Measurements from ENCODE around the gene HNRNPUL1. TPM values are rescaled to one million over a fixed set of nuclear protein-coding genes. Genes with fewer than 3 reads are reported as not detected.

HNRNPUL1 gene
- total and polyA plus RNA-seq, 4 donors, result 59.5 to 156 (median 119) TPM

GRCh38 chr19:41241859-41242258, 22.3 kb upstream of the HNRNPUL1 start:
- H3K4me1 ChIP-seq (ENCODE audit: control insufficient read depth in 1 of 2, insufficient read depth in 2 of 2, low read length in 2 of 2), result no peaks in the 10 kb centered on the region
- no peak overlapping the region for H3K4me3 ChIP-seq (ENCODE audit: low read length in 2 of 2)
- H3K27me3 ChIP-seq (ENCODE audit: control insufficient read depth in 1 of 2, insufficient read depth in 2 of 2, low read length in 1 of 2), result no peaks in the 10 kb centered on the region
- DNase-seq, result no peak
- intact Hi-C loops (cut with DNase I), result no loop called here
- H3K9me3 ChIP-seq (ENCODE audit: control insufficient read depth, low read length), result no peaks in the 10 kb centered on the region
- H3K27ac ChIP-seq (ENCODE audit: low read depth in 1 of 2, low read length in 2 of 2), result no peak overlapping the region
- no peak for ATAC-seq (ENCODE audit: low FRiP score)
- H3K36me3 ChIP-seq (ENCODE audit: control insufficient read depth in 1 of 2, insufficient read depth in 2 of 2, low read length in 1 of 2), result peaks cover 0 to 6% of the 10 kb centered on the region in 2 donors
- WGBS, 2 donors, result 86 to 90% methylated on average over 5 of the region's 5 CpGs

GRCh38 chr19:41244117-41244516, 20.1 kb upstream of the HNRNPUL1 start:
- Histone ChIP-seq H3K9me3 (ENCODE audit: control insufficient read depth, low read length) (no peaks in the 10 kb centered on the region), H3K27ac (ENCODE audit: low read depth in 1 of 2, low read length in 2 of 2) (no peak overlapping the region), H3K4me1 (ENCODE audit: control insufficient read depth in 1 of 2, insufficient read depth in 2 of 2, low read length in 2 of 2) (no peaks in the 10 kb centered on the region), H3K4me3 (ENCODE audit: low read length in 2 of 2) (no peak overlapping the region), H3K27me3 (ENCODE audit: control insufficient read depth in 1 of 2, insufficient read depth in 2 of 2, low read length in 1 of 2) (no peaks in the 10 kb centered on the region), H3K36me3 (ENCODE audit: control insufficient read depth in 1 of 2, insufficient read depth in 2 of 2, low read length in 1 of 2) (peaks cover 2 to 10% of the 10 kb centered on the region in 2 donors)
- WGBS, 2 donors, result 83 to 86% methylated on average over 4 of the region's 4 CpGs
- ATAC-seq (ENCODE audit: low FRiP score), result no peak
- intact Hi-C loops (cut with DNase I), result no loop called here
- DNase-seq, result no peak

GRCh38 chr19:41245843-41246242, 18.3 kb upstream of the HNRNPUL1 start:
- Histone ChIP-seq H3K9me3 (ENCODE audit: control insufficient read depth, low read length) (no peaks in the 10 kb centered on the region), H3K27me3 (ENCODE audit: control insufficient read depth in 1 of 2, insufficient read depth in 2 of 2, low read length in 1 of 2) (no peaks in the 10 kb centered on the region), H3K27ac (ENCODE audit: low read depth in 1 of 2, low read length in 2 of 2) (no peak overlapping the region), H3K4me1 (ENCODE audit: control insufficient read depth in 1 of 2, insufficient read depth in 2 of 2, low read length in 2 of 2) (no peaks in the 10 kb centered on the region), H3K4me3 (ENCODE audit: low read length in 2 of 2) (no peak overlapping the region), H3K36me3 (ENCODE audit: control insufficient read depth in 1 of 2, insufficient read depth in 2 of 2, low read length in 1 of 2) (peaks cover 2 to 9% of the 10 kb centered on the region in 2 donors)
- intact Hi-C loops (cut with DNase I), result no loop called here
- DNase-seq, result no peak
- WGBS, 2 donors, result 77 to 83% methylated on average over 3 of the region's 3 CpGs
- ATAC-seq (ENCODE audit: low FRiP score), result no peak

- DNase-seq, result no peak
- peaks cover 2 to 18% of the 10 kb centered on the region in 2 donors for H3K36me3 ChIP-seq (ENCODE audit: control insufficient read depth in 1 of 2, insufficient read depth in 2 of 2, low read length in 1 of 2)
- H3K4me3 ChIP-seq (ENCODE audit: low read length in 2 of 2), result no peak overlapping the region
- WGBS, 2 donors, result 93 to 95% methylated on average over 4 of the region's 4 CpGs
- intact Hi-C loops (cut with DNase I), result no loop called here
- no peak for ATAC-seq (ENCODE audit: low FRiP score)
- H3K27ac ChIP-seq (ENCODE audit: low read depth in 1 of 2, low read length in 2 of 2), result no peak overlapping the region
- H3K4me1 ChIP-seq (ENCODE audit: control insufficient read depth in 1 of 2, insufficient read depth in 2 of 2, low read length in 2 of 2), result no peaks in the 10 kb centered on the region
- no peaks in the 10 kb centered on the region for H3K9me3 ChIP-seq (ENCODE audit: control insufficient read depth, low read length)
- H3K27me3 ChIP-seq (ENCODE audit: control insufficient read depth in 1 of 2, insufficient read depth in 2 of 2, low read length in 1 of 2), result no peaks in the 10 kb centered on the region
These were observed 15.3 kb upstream of the HNRNPUL1 start for GRCh38 chr19:41248895-41249294.

- DNase-seq (no peak), ATAC-seq (ENCODE audit: low FRiP score) (no peak)
- intact Hi-C loops (cut with DNase I), result no loop called here
- no peaks in the 10 kb centered on the region for H3K27me3 ChIP-seq (ENCODE audit: control insufficient read depth in 1 of 2, insufficient read depth in 2 of 2, low read length in 1 of 2)
- H3K9me3 ChIP-seq (ENCODE audit: control insufficient read depth, low read length), result no peaks in the 10 kb centered on the region
- H3K36me3 ChIP-seq (ENCODE audit: control insufficient read depth in 1 of 2, insufficient read depth in 2 of 2, low read length in 1 of 2), result peaks cover 2 to 18% of the 10 kb centered on the region in 2 donors
- 87 to 92% methylated on average over 9 of the region's 9 CpGs for WGBS, 2 donors
- no peaks in the 10 kb centered on the region for H3K4me1 ChIP-seq (ENCODE audit: control insufficient read depth in 1 of 2, insufficient read depth in 2 of 2, low read length in 2 of 2)
- H3K27ac ChIP-seq (ENCODE audit: low read depth in 1 of 2, low read length in 2 of 2), result no peak overlapping the region
- H3K4me3 ChIP-seq (ENCODE audit: low read length in 2 of 2), result no peak overlapping the region
These were observed 14.3 kb upstream of the HNRNPUL1 start for GRCh38 chr19:41249707-41250423.

GRCh38 chr19:41253660-41254059, 10.5 kb upstream of the HNRNPUL1 start:
- Histone ChIP-seq H3K27me3 (ENCODE audit: control insufficient read depth in 1 of 2, insufficient read depth in 2 of 2, low read length in 1 of 2) (no peaks in the 10 kb centered on the region), H3K4me1 (ENCODE audit: control insufficient read depth in 1 of 2, insufficient read depth in 2 of 2, low read length in 2 of 2) (no peaks in the 10 kb centered on the region), H3K9me3 (ENCODE audit: control insufficient read depth, low read length) (no peaks in the 10 kb centered on the region), H3K4me3 (ENCODE audit: low read length in 2 of 2) (no peak overlapping the region), H3K27ac (ENCODE audit: low read depth in 1 of 2, low read length in 2 of 2) (no peak overlapping the region), H3K36me3 (ENCODE audit: control insufficient read depth in 1 of 2, insufficient read depth in 2 of 2, low read length in 1 of 2) (peaks cover 4 to 20% of the 10 kb centered on the region in 2 donors)
- ATAC-seq (ENCODE audit: low FRiP score), result peak; percentile 34
- DNase-seq, result no peak
- WGBS, 2 donors, result 93 to 94% methylated on average over 6 of the region's 6 CpGs
- intact Hi-C loops (cut with DNase I), result no loop called here

- ATAC-seq (ENCODE audit: low FRiP score), result no peak
- intact Hi-C loops (cut with DNase I), result no loop called here
These were observed 9.0 kb upstream of the HNRNPUL1 start for GRCh38 chr19:41255171-41255570.

GRCh38 chr19:41261474-41262190, 2.5 kb upstream of the HNRNPUL1 start:
- ATAC-seq (ENCODE audit: low FRiP score) (no peak), DNase-seq (no peak)
- Histone ChIP-seq H3K27me3 (ENCODE audit: control insufficient read depth in 1 of 2, insufficient read depth in 2 of 2, low read length in 1 of 2) (no peaks in the 10 kb centered on the region), H3K36me3 (ENCODE audit: control insufficient read depth in 1 of 2, insufficient read depth in 2 of 2, low read length in 1 of 2) (peaks cover 4 to 8% of the 10 kb centered on the region in 2 donors), H3K27ac (ENCODE audit: low read depth in 1 of 2, low read length in 2 of 2) (peak overlapping the region; percentile 0 to 77), H3K9me3 (ENCODE audit: control insufficient read depth, low read length) (no peaks in the 10 kb centered on the region), H3K4me1 (ENCODE audit: control insufficient read depth in 1 of 2, insufficient read depth in 2 of 2, low read length in 2 of 2) (no peaks in the 10 kb centered on the region), H3K4me3 (ENCODE audit: low read length in 2 of 2) (peak overlapping the region; percentile 22 to 63)
- intact Hi-C loops (cut with DNase I), result loop anchor here (1.0 to 5.0 kb wide), 4 partner anchors 34 to 57 kb away; no protein-coding TSS in a partner anchor
- 49% methylated on average over 10 of the region's 10 CpGs for WGBS, 2 donors

More at GRCh38 chr19:41255171-41255570, 9.0 kb upstream of the HNRNPUL1 start:
- Histone ChIP-seq H3K36me3 (ENCODE audit: control insufficient read depth in 1 of 2, insufficient read depth in 2 of 2, low read length in 1 of 2) (peaks cover 4 to 24% of the 10 kb centered on the region in 2 donors), H3K27ac (ENCODE audit: low read depth in 1 of 2, low read length in 2 of 2) (no peak overlapping the region), H3K4me3 (ENCODE audit: low read length in 2 of 2) (no peak overlapping the region), H3K27me3 (ENCODE audit: control insufficient read depth in 1 of 2, insufficient read depth in 2 of 2, low read length in 1 of 2) (no peaks in the 10 kb centered on the region), H3K9me3 (ENCODE audit: control insufficient read depth, low read length) (no peaks in the 10 kb centered on the region), H3K4me1 (ENCODE audit: control insufficient read depth in 1 of 2, insufficient read depth in 2 of 2, low read length in 2 of 2) (no peaks in the 10 kb centered on the region)
- no peak for DNase-seq

Measured in aorta (tissue), 5 donors.